ENCODE measurements around the gene FAM171A2. TPM values are rescaled to one million over a fixed set of nuclear protein-coding genes. Genes with fewer than 3 reads are reported as not detected.

FAM171A2 gene
- polyA plus RNA-seq, 3 donors = not detected

DNA sequence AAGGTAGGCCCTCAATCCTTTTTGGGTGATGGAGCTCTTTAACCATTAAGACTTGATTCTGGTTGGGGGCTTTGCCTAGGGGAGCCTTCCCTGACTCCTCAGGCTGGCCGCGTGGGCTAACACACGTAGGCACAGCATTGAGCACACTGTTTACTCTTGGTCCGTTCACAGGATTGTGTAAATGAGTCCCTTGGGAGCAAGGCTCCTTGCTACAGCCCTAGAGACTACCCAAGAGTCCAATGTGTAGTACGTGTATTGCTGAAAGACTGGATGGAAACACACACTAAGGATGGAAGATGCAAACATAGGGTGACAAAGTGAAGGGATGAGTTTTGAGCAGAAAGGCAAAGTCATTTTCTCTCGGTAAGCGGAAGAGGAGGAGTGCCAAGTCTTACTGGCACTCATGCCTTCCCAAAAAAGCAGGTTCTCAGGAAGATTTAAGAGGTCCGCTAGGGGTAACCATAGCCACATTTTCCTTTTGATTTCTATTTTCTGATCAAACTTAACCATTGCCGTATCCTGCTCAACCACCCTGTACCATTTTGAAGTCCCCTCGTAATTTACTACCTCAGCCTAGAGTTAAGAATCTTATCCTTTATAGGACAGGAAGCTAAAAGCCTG is 26.7 kb upstream of the FAM171A2 start:
- WGBS (ENCODE audit: insufficient coverage) = 49% methylated on average over 7 of the region's 10 CpGs
- Histone ChIP-seq H3K27ac (ENCODE audit: low read depth in 1 of 2, low read length in 2 of 2) (no peak overlapping the region), H3K4me2 (replicated peaks; ENCODE audit: extremely low read depth, low read length, poor library complexity, severe bottlenecking) (no peak overlapping the region), H3K4me3 (replicated peaks in 1 of 3; ENCODE audit: low read depth in 2 of 3, low read length in 3 of 3) (no peak overlapping the region), H3K4me1 (ENCODE audit: control insufficient read depth in 1 of 2, insufficient read depth in 2 of 2, low read length in 2 of 2) (peaks cover 19 to 20% of the 10 kb centered on the region in 2 donors), H3K9me3 (replicated peaks in 1 of 2; ENCODE audit: control insufficient read depth in 1 of 2, insufficient read depth in 1 of 2, low read length in 2 of 2) (no peaks in the 10 kb centered on the region), H3K27me3 (ENCODE audit: control insufficient read depth in 2 of 2, insufficient read depth in 2 of 2, low read length in 2 of 2) (peaks cover 3 to 17% of the 10 kb centered on the region in 2 donors), H4K20me1 (ENCODE audit: insufficient read depth, low read length) (no peaks in the 10 kb centered on the region), H3K79me2 (ENCODE audit: insufficient read depth, low read length) (no peaks in the 10 kb centered on the region), H3K9ac (ENCODE audit: insufficient read depth, low read length, poor library complexity, severe bottlenecking) (no peak overlapping the region), H3K36me3 (replicated peaks in 1 of 2; ENCODE audit: control insufficient read depth in 1 of 2, insufficient read depth in 2 of 2, low read length in 2 of 2) (no peaks in the 10 kb centered on the region), H2AFZ (ENCODE audit: insufficient read depth, low read depth, low read length, poor library complexity, severe bottlenecking) (peak overlapping the region; percentile 7)
- intact Hi-C loops (cut with micrococcal nuclease) = no loop called here
- H3K4me1 Mint-ChIP-seq = peaks cover 26% of the 10 kb centered on the region
- peak overlapping the region in 1 of 7 donors; percentile 35 for H3K27ac Mint-ChIP-seq
- H3K27me3 Mint-ChIP-seq (ENCODE audit: low read depth in 3 of 3) = peaks cover 11 to 25% (median 18%) of the 10 kb centered on the region in 3 donors
- TF ChIP-seq CTCF (IDR thresholded peaks at IDR 0.05) = no peak
- no peak for DNase-seq
- peaks cover 0 to 4% of the 10 kb centered on the region in 2 donors for H3K36me3 Mint-ChIP-seq
- H3K9me3 Mint-ChIP-seq = peaks cover 0 to 2% (median 0%) of the 10 kb centered on the region in 7 donors
- H3K4me3 Mint-ChIP-seq = no peak overlapping the region

GRCh38 chr17:44389723-44390202 is 26.1 kb upstream of the FAM171A2 start:
- Histone ChIP-seq H3K36me3 (replicated peaks in 1 of 2; ENCODE audit: control insufficient read depth in 1 of 2, insufficient read depth in 2 of 2, low read length in 2 of 2) (no peaks in the 10 kb centered on the region), H3K4me3 (replicated peaks in 1 of 3; ENCODE audit: low read depth in 2 of 3, low read length in 3 of 3) (no peak overlapping the region), H3K79me2 (ENCODE audit: insufficient read depth, low read length) (no peaks in the 10 kb centered on the region), H3K4me1 (ENCODE audit: control insufficient read depth in 1 of 2, insufficient read depth in 2 of 2, low read length in 2 of 2) (peaks cover 24 to 25% of the 10 kb centered on the region in 2 donors), H3K27ac (ENCODE audit: low read depth in 1 of 2, low read length in 2 of 2) (no peak overlapping the region), H3K4me2 (replicated peaks; ENCODE audit: extremely low read depth, low read length, poor library complexity, severe bottlenecking) (peak overlapping the region; percentile 19), H2AFZ (ENCODE audit: insufficient read depth, low read depth, low read length, poor library complexity, severe bottlenecking) (peak overlapping the region; percentile 7), H3K27me3 (ENCODE audit: control insufficient read depth in 2 of 2, insufficient read depth in 2 of 2, low read length in 2 of 2) (peaks cover 3 to 20% of the 10 kb centered on the region in 2 donors), H3K9me3 (replicated peaks in 1 of 2; ENCODE audit: control insufficient read depth in 1 of 2, insufficient read depth in 1 of 2, low read length in 2 of 2) (no peaks in the 10 kb centered on the region), H4K20me1 (ENCODE audit: insufficient read depth, low read length) (no peaks in the 10 kb centered on the region), H3K9ac (ENCODE audit: insufficient read depth, low read length, poor library complexity, severe bottlenecking) (no peak overlapping the region)
- peaks cover 30% of the 10 kb centered on the region for H3K4me1 Mint-ChIP-seq
- H3K4me3 Mint-ChIP-seq = peak overlapping the region in 1 of 2 donors; percentile 68
- H3K27ac Mint-ChIP-seq = peak overlapping the region in 1 of 7 donors; percentile 76
- H3K27me3 Mint-ChIP-seq (ENCODE audit: low read depth in 3 of 3) = peaks cover 14 to 28% (median 23%) of the 10 kb centered on the region in 3 donors
- peaks cover 0 to 2% (median 0%) of the 10 kb centered on the region in 7 donors for H3K9me3 Mint-ChIP-seq
- WGBS (ENCODE audit: insufficient coverage) = 8% methylated on average over 2 of the region's 6 CpGs
- intact Hi-C loops (cut with micrococcal nuclease) = no loop called here
- TF ChIP-seq CTCF (IDR thresholded peaks at IDR 0.05) = no peak
- peak; percentile 18 to 41 (median 37) for DNase-seq
- peaks cover 0 to 4% of the 10 kb centered on the region in 2 donors for H3K36me3 Mint-ChIP-seq

All from CD14-positive monocyte (primary cell).